ENCODE data around the gene COL9A2. TPM values are rescaled to one million over a fixed set of nuclear protein-coding genes. Genes with fewer than 3 reads are reported as not detected.

Gene COL9A2
- polyA plus RNA-seq, 4 donors, result 18.8 to 32.0 (median 23.5) TPM

DNA sequence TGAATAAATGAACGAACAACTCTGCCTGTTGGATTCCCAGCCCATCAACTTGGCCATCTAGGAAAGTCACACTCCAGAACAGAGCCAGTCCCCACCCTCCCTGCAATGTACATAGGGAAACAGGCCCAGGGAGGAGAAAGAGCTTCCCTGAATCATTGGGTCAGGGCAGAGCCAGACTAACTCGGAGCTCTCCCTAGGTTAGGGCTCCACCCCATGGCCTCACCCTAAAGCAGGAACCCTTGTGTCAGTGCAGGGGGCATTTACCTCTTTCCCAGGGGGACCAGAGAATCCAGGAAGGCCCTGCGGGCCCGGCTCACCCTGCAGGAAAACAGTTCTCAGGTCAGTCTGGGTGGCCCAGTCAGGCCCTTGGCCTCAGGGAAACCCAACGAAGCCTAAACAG, 11.6 kb downstream of the COL9A2 start:
- DNase-seq (ENCODE audit: low read depth in 4 of 4, low spot score in 3 of 4), result no peak

DNA sequence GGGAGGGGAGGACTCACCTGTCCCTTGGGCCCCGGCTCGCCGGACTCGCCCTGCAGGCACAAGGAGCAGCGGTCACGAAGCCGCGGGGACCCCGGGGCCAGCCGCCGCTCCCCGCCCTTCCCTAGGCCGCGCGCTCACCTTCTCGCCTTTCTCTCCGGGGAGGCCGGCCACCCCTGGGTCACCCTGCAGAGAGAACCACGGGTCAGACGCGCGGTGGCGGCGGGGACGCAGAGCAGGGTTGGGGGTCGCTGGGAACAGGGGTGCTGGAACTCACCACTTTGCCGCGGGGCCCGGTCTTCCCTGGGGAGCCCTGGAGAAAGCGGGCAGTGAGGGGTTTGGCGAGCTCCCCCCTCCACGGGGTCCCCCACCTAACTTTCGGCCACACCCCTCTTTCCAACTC, 13.3 kb downstream of the COL9A2 start:
- DNase-seq (ENCODE audit: low read depth in 4 of 4, low spot score in 3 of 4), result no peak

DNA sequence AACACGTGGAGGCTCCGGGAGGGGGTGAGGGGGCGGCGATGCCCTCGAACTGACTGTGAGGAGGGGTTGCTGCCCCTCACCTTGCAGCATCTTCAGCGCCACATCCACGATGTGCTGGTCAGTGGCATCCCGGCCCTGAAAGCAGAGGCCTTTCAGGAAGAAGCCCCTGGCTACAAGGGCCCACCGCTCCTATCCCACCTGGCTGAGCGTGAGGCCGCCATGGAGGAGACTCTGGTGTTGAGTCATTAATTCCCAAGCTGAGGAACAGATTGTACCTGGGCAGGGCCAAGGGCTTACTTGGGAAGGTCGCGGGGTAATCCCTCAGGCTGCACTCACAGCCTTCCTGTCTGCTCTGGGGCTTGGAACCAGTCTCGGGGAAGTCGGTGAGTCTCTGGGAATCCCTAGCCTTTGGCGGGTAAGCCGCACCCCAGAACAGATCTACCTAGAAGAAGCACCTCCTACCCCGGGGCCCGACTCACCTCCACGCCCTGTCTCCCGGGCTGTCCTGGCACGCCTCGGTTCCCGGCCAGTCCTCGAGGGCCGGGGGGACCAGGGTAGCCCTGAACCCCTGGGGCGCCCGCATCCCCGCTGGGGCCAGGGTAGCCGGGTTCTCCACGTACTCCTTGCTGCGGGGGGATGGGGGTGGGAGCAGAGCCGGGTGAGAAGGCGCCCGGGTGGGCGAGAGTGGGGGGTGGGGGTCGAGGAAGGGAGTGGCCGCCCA, 13.9 kb downstream of the COL9A2 start:
- DNase-seq (ENCODE audit: low read depth in 4 of 4, low spot score in 3 of 4), result no peak

DNA sequence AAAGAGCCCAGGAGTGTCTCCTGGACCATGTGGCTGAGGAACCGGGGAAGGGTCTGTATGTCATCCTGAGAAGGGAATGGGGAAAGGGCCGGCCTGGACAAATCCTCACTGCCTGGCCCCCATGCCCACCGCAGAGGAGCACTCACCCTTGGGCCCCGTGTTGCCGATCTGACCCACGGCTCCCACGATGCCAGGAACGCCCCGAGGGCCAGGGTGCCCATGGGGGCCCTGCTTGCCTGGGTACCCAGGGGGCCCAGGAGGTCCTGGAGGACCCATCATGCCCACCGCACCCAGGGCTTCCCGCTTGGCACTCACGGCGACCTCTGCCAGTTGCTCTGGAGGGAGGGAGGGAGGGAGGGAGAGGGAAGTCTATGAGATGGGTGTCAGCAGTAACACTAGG, 14.6 kb downstream of the COL9A2 start:
- DNase-seq (ENCODE audit: low read depth in 4 of 4, low spot score in 3 of 4), result no peak

DNA sequence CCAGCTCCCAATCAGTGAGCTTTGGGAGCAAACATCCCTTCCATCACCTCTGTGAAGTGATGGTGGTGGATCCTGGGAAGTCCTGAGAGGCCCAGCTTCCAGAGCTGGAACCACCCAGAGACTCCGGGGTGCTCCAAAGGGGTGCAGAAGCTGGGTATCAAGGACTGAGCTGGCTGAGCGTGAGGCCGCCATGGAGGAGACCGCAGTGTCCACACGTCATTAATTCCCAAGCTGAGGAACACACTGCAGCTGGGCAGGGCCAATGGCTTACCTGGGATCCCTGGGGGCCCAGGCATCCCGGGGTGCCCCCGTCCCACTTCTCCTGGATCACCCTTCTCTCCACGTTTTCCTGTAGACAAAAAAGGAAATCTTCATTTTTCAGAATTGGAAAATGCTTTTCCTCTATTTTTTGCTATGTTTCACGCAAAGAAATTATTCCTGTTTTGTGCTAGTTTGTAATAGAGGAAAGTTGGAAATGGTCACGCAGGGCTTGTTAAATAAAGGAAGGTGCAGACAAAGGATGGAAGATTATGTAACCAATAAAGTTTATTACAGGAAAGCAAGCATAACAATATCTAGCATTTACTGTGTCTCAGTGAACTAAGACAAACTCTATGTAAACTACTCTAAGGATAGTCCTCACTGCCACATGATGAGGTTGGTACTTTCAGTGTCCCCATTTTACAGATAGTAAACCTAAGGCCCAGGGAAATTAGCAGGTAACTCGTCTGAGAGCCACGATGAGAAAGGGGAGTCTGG, 15.4 kb downstream of the COL9A2 start:
- DNase-seq (ENCODE audit: low read depth in 4 of 4, low spot score in 3 of 4), result no peak

DNA sequence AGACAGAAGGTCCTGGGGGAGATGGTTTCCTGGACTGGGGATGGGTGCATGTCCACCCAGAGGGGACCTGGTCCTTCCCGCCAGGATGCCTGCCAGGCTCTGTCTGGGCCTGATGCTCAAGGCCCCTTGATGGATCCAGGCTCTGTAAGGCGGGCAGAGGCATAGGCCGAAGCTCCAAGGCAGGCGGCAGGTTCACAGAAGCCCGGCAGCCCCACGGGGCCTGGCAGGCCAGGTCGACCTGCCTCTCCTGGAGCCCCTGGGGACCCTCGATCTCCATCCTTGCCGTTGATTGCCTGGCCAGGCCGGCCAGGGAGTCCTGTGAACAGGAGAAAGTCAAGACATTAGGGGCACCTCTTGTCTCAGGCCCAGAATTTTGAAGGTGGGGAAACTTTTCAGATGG, 16.0 kb downstream of the COL9A2 start:
- DNase-seq (ENCODE audit: low read depth in 4 of 4, low spot score in 3 of 4), result no peak

DNA sequence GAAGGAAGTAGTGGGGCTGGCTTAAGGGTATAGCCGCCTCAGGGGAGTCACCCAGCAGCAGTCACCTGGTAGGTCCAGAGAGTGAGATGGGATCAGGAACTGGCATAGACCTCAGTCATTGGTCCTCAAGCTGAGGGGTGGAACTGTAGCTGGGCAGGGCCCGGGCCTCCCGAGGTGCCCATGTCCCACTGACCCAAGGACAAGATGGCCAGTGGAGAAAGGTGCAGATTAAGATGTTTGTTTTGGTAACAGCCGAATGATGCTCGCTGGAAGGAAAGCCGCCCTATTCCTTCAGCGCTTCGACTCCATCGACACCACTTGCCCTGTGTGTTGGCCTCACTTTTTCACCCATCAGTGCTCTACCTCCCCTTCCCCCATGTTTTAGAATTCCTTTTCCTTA, 16.4 kb downstream of the COL9A2 start:
- no peak for DNase-seq (ENCODE audit: low read depth in 4 of 4, low spot score in 3 of 4)

DNA sequence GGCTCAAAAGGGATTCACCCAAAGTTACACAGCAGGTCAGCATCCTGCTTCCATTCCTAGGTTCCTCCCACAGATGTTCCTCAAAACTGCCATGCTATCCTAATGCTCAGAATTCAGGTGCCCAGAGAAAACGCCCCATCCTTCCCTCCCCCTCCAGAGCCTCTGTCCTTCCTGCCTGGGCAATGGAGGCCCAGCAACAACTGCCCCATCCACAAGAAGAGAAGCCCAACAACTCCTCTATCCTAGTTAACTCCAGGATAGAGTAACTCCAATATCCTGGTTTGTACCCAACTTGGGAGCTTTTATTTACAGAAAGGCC, 16.9 kb downstream of the COL9A2 start:
- no peak for DNase-seq (ENCODE audit: low read depth in 4 of 4, low spot score in 3 of 4)

DNA sequence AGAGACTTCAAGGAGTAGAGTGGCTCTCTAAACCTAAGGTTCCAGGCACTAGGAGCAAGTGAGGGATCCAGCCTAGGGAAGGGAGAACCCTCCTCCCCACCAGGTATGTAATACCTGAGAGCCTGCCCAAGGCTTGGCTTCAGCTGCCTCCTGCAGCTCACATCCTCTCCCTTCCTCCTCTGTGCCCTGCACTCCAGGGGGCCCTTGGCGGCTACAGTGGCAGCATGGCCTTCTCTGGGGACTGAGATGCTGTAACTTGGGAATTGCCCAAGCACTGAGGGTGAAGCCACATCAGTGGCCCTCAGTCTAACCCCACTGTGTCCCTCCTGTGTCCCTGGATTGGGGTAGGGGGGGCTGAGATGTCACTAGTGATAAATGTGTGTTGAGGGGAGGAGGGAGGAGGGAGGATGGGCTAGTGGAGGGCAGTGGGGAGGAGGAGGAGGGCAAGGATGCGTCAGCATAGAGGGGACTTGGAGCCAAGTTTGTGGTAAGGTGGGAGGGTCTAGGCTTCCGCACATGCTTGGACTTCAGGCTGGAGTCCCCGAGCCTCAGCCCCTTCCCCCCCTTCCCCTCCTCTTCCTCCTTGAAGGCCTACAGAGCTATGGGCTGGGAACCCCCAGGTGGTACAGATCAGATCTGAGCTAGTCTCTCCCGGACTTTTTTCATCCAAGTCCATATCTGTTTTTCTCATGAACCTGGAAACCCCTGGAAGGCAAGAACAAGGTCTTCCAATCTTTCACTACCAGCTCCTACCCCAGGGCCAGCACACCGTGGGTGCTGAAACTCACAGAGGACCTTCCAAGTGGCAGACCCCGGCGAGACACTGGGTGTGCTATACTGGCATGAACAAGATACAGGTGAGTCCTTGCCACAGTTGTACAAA, 17.5 kb downstream of the COL9A2 start:
- DNase-seq (ENCODE audit: low read depth in 4 of 4, low spot score in 3 of 4), result no peak

DNA sequence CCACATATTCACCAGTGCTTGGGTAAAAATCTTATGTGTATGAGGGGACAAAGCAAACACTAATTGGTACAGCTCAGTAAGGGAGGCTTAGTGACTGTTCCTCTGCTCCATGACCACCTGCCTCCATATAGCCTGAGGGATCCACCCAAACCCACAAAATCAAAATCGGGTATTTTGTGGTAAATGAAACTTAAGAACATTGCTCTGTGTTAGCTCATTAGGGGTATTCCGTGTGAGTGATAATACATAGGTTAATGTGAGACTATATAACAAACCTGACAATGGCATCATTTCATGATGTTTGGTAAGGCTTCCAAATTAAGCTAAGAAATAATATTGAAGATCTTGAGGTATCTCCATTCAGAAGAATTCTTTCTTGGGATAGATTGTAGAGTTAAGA, 25.8 kb downstream of the COL9A2 start:
- no peak for DNase-seq (ENCODE audit: low read depth in 4 of 4, low spot score in 3 of 4)

DNA sequence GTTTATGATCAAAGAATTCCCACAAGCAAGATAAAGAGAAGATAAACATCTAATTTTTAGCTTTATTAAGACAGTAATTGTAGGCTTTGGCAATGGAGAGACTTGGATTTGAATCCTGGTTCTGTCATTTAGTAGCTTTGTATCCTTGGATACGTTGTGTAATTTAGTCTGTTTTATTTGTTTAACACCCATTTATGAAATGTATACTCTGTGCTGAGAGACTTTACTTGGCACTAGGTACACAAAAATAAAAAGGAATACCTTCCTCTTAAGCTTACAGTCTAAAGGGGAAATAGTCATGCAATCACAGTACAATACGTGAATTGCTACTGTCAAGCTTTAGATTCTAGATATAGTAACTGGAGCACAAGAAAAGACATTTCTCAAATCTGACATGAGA, 35.2 kb downstream of the COL9A2 start:
- no peak for DNase-seq (ENCODE audit: low read depth in 4 of 4, low spot score in 3 of 4)

DNA sequence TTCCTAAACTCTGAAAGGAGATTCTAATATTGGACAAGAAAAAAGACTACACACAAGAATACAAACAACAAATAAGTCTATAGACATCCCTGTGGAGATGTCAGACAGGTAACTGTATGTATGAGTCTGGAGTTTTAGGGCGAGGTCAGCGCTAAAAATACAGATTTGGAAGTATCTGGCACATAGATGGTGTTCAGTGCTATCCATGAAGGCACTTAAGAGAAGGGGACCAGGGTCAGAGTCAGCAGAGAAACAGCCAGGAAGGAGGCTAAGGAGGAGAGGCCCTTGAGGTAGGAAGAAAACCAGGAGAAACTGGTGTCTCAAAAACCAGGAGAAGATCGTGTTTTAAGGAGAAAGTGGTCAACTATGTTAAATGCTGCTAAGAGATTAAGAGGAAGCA, 41.0 kb downstream of the COL9A2 start:
- DNase-seq (ENCODE audit: low read depth in 4 of 4, low spot score in 3 of 4), result no peak

DNA sequence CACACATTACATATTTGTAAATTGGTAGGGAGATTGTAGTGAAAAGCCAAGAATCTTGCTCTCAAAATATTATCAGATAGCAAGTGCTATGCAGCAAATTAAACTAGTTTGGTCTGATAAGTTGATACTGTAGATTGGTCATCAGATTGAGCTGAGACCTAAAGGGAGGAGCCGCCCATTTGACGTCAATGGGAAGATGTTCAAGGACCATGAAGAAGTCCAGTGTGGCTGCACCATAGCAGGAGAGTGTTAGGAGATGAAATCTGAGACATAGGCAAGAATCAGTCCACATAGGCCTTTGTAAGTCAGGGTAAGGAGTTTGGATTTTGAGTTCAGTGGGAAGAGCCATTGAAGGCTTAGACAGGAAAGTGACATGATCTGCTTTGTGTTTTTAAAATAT, 42.8 kb downstream of the COL9A2 start:
- no peak for DNase-seq (ENCODE audit: low read depth in 4 of 4, low spot score in 3 of 4)

DNA sequence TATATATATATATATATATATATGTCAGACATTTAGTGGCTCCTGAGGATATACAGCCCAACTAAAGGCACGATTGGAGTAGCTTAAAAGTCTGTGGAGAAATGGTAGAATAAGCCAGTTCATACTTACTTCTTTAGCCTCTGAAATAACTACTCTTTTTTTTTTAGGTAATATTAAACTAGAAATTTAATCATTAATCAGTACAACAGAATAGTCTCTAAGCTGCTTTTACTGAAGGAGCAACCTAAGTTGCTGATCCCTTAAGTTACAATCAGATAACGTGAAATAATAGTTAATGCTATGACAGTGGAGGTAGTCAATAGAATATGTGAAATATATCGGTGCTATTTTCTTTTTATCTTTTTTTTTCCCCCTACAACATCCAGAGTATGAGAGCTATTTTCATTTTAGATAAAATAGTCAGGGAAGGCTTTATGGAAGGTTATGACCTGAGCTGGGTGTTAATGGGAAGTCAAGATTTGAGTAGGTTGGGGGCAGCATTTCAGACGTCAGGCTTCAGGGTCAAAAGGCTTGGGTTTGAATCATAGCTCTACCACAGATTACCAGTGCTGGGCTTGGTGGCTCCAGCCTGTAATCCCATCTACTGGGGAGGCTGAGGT, 43.4 kb downstream of the COL9A2 start:
- DNase-seq (ENCODE audit: low read depth in 4 of 4, low spot score in 3 of 4), result no peak

DNA sequence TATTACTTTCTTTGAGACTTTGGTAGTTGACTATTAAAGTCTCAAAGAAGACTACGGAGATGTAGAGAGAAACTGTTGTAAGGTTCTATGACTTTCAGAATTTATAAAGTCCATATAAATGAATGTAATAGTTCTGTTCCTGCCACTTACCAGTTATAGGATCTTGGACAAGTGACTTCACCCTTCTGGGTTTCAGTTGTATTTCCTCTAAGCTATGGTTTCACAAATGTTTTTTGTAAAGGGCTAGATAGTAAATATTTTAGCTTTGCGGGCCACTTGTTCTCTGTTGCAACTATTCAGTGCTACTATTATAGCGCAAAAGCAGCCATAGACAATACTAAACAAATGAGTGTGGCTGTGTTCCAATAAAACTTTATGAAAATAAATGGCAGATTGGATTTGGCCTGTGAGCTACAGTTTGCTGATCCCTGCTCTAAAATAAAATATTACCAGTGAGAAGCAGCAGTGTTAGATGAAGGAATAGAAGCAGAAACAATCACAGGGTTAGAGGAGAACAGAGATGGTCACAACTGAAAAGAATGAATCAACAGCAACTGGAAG, 44.4 kb downstream of the COL9A2 start:
- no peak for DNase-seq (ENCODE audit: low read depth in 4 of 4, low spot score in 3 of 4)

DNA sequence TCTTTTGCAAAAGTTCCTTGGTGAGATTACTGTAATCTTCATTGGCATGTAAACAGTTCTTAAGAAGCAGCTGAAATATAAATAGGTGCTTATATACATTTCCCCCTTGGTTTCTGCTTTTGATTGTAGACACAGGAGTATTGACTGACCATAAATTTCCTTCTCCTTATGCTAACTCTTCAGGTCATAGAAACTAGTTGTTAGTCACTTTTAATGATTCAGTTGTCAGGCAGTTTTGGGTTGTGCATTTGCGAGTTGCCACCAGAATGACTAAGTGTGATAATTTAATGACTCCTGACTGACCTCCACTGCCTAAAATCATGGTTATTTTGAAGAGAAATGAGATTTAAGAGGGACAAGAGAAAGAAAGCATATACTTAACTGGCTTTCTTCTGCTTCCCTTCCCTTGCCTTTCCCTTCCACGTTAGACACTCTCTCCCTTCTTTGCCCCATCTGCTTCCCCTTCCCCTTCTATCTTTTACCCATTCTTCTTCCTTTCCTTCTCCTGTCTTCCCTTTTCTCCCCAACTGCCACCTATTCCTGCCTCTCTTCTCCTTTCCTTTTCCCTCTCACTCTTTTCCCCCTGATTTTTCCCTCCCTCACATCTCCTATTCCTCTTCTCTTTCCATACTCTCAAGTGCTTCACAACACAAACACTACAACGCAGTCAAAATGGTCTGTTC, 46.8 kb downstream of the COL9A2 start:
- DNase-seq (ENCODE audit: low read depth in 4 of 4, low spot score in 3 of 4), result no peak

DNA sequence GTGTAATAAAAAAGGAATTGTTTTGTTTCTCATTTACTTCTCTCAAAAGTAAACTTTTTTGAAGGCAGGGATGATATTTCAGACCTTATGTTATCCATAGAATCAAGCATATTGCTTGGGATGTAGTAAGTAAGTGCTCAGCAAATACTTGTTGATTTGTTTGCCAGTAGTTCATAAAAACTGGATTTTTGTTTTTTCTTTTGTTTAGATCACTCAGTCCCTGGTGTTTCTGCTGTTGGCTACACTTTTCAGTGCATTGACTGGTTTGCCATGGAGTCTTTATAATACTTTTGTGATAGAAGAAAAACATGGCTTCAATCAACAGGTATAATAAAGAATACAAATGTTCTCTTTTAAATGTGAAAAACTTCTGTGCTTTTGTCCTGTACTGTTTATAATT, 48.9 kb downstream of the COL9A2 start:
- no peak for DNase-seq (ENCODE audit: low read depth in 4 of 4, low spot score in 3 of 4)

DNA sequence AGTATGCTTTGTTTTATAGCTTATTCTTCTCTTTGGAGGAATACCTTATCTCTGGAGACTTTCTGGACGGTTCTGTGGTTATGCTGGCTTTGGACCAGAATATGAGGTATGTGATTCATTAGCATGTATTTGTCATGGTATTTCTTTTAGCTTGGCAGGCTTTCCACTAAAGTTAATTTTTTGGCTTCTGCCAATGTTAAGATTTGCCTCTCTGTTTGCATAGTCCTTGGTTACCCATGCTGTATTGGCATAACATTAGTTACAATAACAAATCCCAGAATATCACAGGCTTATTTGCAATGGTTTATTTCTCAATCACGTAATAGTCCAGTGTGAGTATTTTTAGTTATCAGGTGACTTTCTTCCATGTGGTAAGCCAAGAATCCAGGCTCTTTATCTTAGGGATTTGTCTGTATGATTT, 49.3 kb downstream of the COL9A2 start:
- no peak for DNase-seq (ENCODE audit: low read depth in 4 of 4, low spot score in 3 of 4)

DNA sequence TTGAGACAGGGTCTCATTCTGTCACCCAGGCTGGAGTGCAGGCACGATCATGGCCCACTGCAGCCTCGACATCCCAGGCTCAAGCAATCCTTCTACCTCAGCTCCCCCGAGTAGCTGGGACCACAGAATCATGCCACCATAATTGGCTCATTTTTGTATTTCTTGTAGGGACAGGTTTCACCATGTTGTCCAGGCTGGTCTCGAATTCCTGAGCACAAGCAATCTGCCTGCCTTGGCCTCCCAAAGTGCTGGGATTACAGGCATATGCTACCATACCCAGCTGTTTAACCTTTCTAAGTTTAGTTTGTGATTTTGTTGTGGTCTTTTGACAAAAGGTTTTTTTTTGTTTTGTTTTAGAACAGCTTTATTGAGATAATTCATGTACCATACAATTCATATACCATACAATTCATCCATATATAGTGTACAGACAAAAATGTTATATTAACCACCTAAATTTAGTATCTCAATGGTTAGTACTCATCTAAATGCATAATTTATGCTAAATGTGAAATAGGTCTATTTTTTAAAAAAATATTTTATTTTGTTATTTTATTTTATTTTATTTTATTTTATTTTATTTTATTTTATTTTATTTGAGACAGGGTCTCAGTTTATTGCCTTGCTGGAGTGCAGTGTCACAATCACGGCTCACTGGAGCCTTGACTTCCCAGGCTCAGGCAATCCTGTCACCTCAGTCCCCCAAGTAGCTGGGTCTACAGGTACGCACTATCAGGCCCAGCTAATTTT, 50.1 kb downstream of the COL9A2 start:
- no peak for DNase-seq (ENCODE audit: low read depth in 4 of 4, low spot score in 3 of 4)

DNA sequence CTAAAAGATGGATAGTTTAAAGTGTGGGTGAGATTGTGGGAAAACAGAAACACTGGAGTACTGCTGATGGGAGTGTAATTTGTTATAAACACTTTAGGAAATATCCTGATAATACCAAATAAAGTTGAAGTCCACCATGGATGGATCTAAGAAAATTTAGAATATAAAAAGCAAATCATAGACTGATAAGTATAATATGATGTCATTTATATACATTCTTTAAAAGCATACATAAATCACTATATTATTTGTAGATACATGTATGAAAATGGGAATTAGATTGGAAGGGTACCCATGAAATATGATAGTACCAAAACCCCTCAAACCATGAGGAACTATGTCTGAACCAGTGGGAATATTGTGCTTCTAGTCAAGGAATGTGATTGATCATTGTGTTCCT, 51.2 kb downstream of the COL9A2 start:
- DNase-seq (ENCODE audit: low read depth in 4 of 4, low spot score in 3 of 4), result no peak

Measured in right renal pelvis (tissue), 4 donors.